BLaER1 (cell line): Measurements from ENCODE around the gene CCDC93.

Experiments used
- H3K27ac ChIP-seq: shearing (Covaris generic); formaldehyde crosslinking; 2 replicates; pipeline ENCODE4 v1.8.1; 2022
- H3K27me3 ChIP-seq: shearing (Covaris generic); formaldehyde crosslinking; 2 replicates; pipeline ENCODE4 v1.8.1; 2022
- H3K36me3 ChIP-seq: shearing (Covaris generic); formaldehyde crosslinking; 2 replicates; pipeline ENCODE4 v1.8.1; 2022
- H3K4me1 ChIP-seq: shearing (Covaris generic); formaldehyde crosslinking; 2 replicates; pipeline ENCODE4 v1.8.1; 2022
- H3K4me2 ChIP-seq: shearing (Covaris generic); formaldehyde crosslinking; 2 replicates; pipeline ENCODE4 v1.8.1; 2022
- H3K4me3 ChIP-seq: shearing (Covaris generic); formaldehyde crosslinking; 2 replicates; pipeline ENCODE4 v1.8.1; 2022
- H3K9ac ChIP-seq: shearing (Covaris generic); formaldehyde crosslinking; 2 replicates; pipeline ENCODE4 v1.8.1; 2022
- H3K9me3 ChIP-seq: shearing (Covaris generic); formaldehyde crosslinking; 2 replicates; pipeline ENCODE4 v1.8.1; 2022
- H4K20me1 ChIP-seq: shearing (Covaris generic); formaldehyde crosslinking; 2 replicates; pipeline ENCODE4 v1.8.1; 2022
- Cebpa-rat ChIP-seq: shearing (Covaris generic); IDR thresholded peaks from 2 replicates; pipeline ENCODE4 v1.8.1; 2022

CCDC93 gene

DNA sequence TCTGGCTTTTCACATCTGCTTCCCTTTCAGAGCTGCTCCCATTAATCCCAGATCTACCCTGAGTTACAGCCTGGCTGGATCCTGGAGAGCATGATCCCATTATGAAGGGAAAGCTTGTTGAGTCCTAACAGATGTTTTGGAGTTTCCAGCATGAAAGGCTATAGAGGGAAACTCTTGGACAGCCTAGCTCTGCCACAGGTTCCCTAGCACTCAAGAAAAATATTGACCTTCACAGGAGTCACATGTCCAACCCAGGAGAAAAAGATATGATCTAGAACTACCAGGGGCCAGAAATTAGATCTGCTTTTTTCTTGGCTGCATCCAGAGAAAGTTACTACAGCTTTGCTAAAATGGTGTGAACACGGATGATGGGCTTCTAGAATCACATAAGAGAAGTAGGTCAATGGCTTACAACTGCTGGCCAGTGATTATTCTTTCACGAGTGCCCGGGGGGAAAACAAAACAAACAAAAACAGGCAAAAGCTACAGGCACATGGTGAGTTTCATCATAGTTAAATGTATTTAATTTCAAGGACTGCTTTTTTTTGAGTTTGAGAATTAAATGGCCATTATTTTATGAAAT lies 15.9 kb downstream of the CCDC93 start:
- Histone ChIP-seq H3K27me3 (no peaks in the 10 kb centered on the region), H4K20me1 (peaks cover 29% of the 10 kb centered on the region)

DNA sequence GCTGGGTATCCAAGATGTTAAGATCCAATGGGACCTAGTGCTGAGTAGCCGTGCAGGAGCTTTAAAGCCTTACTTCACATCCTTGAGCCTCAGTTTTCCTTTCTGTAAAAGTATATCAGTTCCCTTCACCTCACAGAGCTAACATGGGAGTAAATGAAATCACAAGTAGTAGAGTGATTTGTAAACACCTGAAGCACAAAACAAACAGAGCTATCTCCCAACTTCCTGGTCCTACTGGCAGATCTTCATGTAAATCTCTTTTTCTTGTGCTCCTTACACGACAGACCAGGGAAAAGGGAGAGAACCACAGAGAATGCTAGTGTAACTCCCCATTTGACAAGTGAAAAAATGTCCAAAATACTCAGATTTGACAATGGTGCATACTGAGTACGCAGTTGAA lies 17.3 kb downstream of the CCDC93 start:
- H3K4me2 ChIP-seq = no peak overlapping the region
- H3K36me3 ChIP-seq = peaks cover 100% of the 10 kb centered on the region
- no peaks in the 10 kb centered on the region for H3K9me3 ChIP-seq
- H3K9ac ChIP-seq = no peak overlapping the region
- H3K27ac ChIP-seq = no peak overlapping the region
- no peak for TF ChIP-seq Cebpa-rat
- H3K4me3 ChIP-seq = no peak overlapping the region
- H4K20me1 ChIP-seq = peaks cover 16% of the 10 kb centered on the region
- H3K4me1 ChIP-seq = no peaks in the 10 kb centered on the region
- no peaks in the 10 kb centered on the region for H3K27me3 ChIP-seq

More for the DNA sequence above, 15.9 kb downstream of the CCDC93 start:
- H3K9me3 ChIP-seq = no peaks in the 10 kb centered on the region
- H3K4me3 ChIP-seq = no peak overlapping the region
- TF ChIP-seq Cebpa-rat = no peak
- no peak overlapping the region for H3K27ac ChIP-seq
- H3K9ac ChIP-seq = no peak overlapping the region
- peaks cover 100% of the 10 kb centered on the region for H3K36me3 ChIP-seq
- no peak overlapping the region for H3K4me2 ChIP-seq
- H3K4me1 ChIP-seq = no peaks in the 10 kb centered on the region

DNA sequence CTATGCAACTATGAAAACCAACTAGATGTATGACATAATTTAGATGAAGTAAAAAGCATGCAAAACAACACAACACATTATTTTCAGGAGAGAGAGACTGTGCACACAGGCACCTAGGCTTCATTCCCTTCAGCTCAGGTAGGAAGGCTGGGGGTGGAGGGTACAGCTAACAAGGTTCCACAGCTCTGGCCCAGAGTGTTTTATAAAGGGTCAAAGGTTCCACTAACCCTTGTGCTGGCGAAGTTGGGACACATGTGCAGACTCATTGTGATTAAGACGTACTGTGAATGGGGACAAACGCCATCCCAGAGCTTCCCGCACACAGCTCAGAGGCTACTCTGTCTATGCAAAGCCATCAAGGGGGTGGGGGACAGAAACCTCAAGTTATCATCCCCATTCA lies 19.1 kb downstream of the CCDC93 start:
- Histone ChIP-seq H3K4me2 (no peak overlapping the region), H3K4me3 (no peak overlapping the region), H3K4me1 (no peaks in the 10 kb centered on the region), H3K9ac (no peak overlapping the region), H3K27me3 (no peaks in the 10 kb centered on the region), H3K36me3 (peaks cover 99% of the 10 kb centered on the region), H4K20me1 (peaks cover 15% of the 10 kb centered on the region), H3K27ac (no peak overlapping the region), H3K9me3 (no peaks in the 10 kb centered on the region)
- no peak for TF ChIP-seq Cebpa-rat

DNA sequence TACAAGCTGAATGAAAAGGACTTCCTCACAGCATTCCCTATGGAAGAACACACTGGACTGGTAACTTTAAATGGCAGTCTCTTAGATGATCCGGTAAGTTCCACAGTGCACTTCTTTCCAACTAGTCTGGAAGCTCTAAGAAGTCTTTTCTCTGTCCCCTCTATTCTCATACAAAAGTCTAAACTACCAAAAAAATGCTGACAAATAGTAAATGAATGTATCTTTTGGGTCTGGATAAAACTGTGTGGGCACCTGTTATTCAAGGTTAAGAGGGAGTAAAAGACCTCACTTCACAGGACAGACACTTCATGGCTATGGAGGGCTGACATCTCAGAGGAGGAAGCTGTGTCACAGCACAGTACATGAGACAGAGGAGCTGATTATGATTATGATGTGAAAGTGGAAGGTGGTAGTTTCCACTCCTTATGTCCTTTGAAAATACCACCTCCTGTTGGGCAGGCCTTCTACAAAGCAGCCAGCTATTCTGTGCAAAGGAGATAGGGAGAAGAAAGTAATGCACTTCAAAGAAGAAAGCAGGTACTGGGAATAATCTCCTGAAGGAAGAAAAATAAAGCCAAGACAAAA lies 23.9 kb downstream of the CCDC93 start:
- Histone ChIP-seq H3K9me3 (no peaks in the 10 kb centered on the region), H3K27ac (no peak overlapping the region), H3K9ac (no peak overlapping the region), H3K36me3 (peaks cover 99% of the 10 kb centered on the region), H3K4me3 (no peak overlapping the region), H3K4me1 (no peaks in the 10 kb centered on the region), H3K27me3 (no peaks in the 10 kb centered on the region), H4K20me1 (no peaks in the 10 kb centered on the region), H3K4me2 (no peak overlapping the region)
- TF ChIP-seq Cebpa-rat = no peak

DNA sequence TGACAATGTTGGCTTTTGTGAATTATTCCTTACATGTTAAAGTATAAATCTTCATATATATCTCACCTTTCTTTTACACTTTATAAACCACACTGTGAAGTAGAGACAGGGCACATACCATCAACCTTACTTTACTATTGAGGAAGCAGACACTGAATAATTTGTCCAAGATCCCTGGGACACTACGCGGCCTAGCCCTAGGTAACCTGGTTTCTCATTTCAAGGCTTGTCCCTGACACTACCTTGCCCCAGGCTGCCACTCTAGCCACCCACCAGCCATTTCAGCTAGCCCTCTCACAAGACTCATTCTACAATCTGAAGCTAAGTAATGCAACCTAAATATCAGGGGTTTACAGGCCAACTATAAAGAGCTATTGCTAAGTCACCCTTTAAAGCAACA lies 26.7 kb downstream of the CCDC93 start:
- H3K4me2 ChIP-seq = no peak overlapping the region
- H3K9ac ChIP-seq = no peak overlapping the region
- no peak overlapping the region for H3K27ac ChIP-seq
- no peaks in the 10 kb centered on the region for H3K27me3 ChIP-seq
- no peak overlapping the region for H3K4me3 ChIP-seq
- H3K4me1 ChIP-seq = no peaks in the 10 kb centered on the region
- peaks cover 99% of the 10 kb centered on the region for H3K36me3 ChIP-seq
- H3K9me3 ChIP-seq = no peaks in the 10 kb centered on the region
- no peaks in the 10 kb centered on the region for H4K20me1 ChIP-seq
- no peak for TF ChIP-seq Cebpa-rat

DNA sequence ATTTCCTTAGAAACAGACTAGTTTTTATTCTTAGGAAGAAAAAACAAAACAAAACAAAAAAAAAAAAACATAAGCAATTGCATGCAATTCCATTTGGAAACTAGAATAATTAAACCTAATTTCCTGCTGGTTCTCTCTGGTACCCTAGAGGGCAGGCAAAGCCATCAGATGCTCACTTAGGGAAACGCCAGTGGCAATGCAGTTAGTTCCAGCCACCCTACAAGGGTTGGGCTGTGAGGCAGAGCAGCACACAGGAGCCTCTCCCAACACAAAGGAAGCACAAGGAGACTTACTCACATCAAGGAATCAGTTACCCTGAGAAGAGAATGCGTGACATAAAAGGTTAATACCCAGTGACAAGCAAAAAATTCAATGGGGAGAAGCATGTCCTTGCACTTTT lies 28.8 kb downstream of the CCDC93 start:
- H3K9ac ChIP-seq = no peak overlapping the region
- no peaks in the 10 kb centered on the region for H3K4me1 ChIP-seq
- no peak overlapping the region for H3K4me2 ChIP-seq
- no peaks in the 10 kb centered on the region for H3K27me3 ChIP-seq
- H3K4me3 ChIP-seq = no peak overlapping the region
- H3K27ac ChIP-seq = no peak overlapping the region
- H4K20me1 ChIP-seq = peaks cover 4% of the 10 kb centered on the region; the same call in 1 of the 2 replicates
- TF ChIP-seq Cebpa-rat = no peak
- H3K9me3 ChIP-seq = no peaks in the 10 kb centered on the region
- H3K36me3 ChIP-seq = peaks cover 100% of the 10 kb centered on the region

DNA sequence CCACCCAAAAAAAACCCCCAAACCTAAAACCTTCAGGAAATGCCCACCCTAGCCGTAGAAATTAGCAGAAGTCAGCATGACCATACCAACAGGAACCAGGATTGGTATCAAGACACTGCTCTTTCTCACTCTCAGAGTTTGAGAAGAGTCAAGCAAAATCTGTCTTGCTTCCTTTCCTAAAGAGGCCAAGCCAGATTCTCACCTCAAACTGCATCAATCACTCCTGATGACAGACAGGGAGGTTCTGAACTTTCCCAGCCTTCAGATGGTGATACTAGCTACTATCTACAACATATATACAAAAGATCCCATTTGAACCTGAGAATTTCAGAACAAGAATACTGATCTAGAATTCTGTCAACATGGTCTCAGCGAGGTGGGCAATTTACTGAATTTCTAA lies 29.7 kb downstream of the CCDC93 start:
- Histone ChIP-seq H3K27me3 (no peaks in the 10 kb centered on the region), H3K27ac (no peak overlapping the region)

DNA sequence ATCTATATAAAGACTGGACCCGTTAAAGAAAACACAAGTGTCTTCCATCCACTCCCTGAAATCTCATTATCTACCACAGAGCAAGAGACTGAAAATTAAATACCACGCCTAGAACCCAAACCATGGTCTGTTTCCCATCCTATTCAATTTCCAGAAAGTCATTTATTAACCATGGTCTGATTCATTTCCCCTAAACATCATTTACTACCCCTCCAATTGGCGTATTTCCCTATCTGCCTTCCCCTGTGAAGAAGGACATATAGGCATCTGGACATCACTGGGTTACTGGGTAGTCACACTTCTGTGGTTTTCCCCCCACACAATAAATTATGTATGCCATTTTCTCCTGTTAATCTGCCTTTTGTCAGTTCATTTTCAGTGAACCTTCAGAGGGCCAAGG lies 30.8 kb downstream of the CCDC93 start:
- H3K27ac ChIP-seq = no peak overlapping the region
- peaks cover 99% of the 10 kb centered on the region for H3K36me3 ChIP-seq

More for the DNA sequence above, 29.7 kb downstream of the CCDC93 start:
- Histone ChIP-seq H3K9ac (no peak overlapping the region), H3K36me3 (peaks cover 100% of the 10 kb centered on the region), H4K20me1 (peaks cover 13% of the 10 kb centered on the region; the same call in 1 of the 2 replicates), H3K9me3 (no peaks in the 10 kb centered on the region), H3K4me3 (no peak overlapping the region), H3K4me2 (no peak overlapping the region), H3K4me1 (no peaks in the 10 kb centered on the region)
- TF ChIP-seq Cebpa-rat = no peak

DNA sequence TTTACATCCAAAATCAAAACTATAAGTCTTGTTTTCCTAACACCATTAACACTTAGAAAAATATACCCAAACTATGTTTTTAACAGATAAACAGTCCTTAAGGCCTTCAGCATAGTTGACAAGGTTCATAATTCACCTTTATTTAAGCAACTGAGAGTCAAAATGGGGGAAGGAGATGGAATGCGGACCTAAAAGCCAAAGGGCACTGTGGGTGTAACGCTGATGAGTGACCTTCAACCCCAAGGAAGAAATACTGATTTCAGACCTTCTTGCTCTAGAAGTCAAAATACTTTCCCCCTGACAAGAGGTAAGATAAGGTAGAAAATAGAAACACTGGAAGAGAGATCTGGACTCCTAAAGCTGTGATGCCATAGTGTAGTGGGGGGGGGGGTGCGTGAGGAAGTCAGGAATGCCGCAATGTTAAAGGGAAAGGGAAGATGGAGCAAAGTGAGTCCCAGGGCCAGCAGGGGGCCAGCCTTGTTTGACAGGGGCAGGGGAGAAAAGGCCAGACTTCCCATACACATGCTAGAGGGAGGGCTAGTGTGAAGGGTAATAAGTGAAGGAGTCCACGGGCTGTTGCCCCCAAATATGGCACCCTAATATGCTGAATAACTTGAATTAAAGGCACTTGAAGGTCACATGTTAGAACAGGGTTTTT lies 31.4 kb downstream of the CCDC93 start:
- H3K9ac ChIP-seq = no peak overlapping the region
- TF ChIP-seq Cebpa-rat = no peak
- H3K27me3 ChIP-seq = no peaks in the 10 kb centered on the region
- H3K27ac ChIP-seq = no peak overlapping the region
- H3K36me3 ChIP-seq = peaks cover 99% of the 10 kb centered on the region
- no peak overlapping the region for H3K4me2 ChIP-seq
- no peak overlapping the region for H3K4me3 ChIP-seq
- H3K9me3 ChIP-seq = no peaks in the 10 kb centered on the region
- H3K4me1 ChIP-seq = no peaks in the 10 kb centered on the region
- peaks cover 21% of the 10 kb centered on the region; the same call in 1 of the 2 replicates for H4K20me1 ChIP-seq

More for the DNA sequence above, 30.8 kb downstream of the CCDC93 start:
- H3K9me3 ChIP-seq = no peaks in the 10 kb centered on the region
- no peaks in the 10 kb centered on the region for H3K4me1 ChIP-seq
- peaks cover 17% of the 10 kb centered on the region; the same call in 1 of the 2 replicates for H4K20me1 ChIP-seq
- H3K27me3 ChIP-seq = no peaks in the 10 kb centered on the region
- no peak for TF ChIP-seq Cebpa-rat
- no peak overlapping the region for H3K4me2 ChIP-seq
- no peak overlapping the region for H3K9ac ChIP-seq
- no peak overlapping the region for H3K4me3 ChIP-seq

DNA sequence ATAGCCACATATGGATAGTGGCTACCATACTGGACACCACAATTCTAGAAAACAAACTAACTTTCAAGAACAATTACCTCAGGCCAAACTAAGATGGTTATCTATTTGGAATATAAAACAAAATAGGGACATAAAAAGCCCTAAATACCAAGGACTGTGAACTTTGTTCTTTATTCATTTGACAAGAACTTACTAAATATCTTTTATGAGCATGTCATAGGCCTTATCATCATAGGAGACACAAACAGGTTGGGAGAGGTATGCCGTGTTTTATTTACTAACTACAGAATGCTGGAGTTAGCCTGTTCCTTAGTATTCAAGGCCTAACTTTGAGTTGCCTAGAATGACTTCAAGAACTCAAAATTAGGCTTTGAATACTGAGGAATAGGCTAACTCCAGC lies 32.1 kb downstream of the CCDC93 start:
- H3K27ac ChIP-seq = no peak overlapping the region
- peaks cover 99% of the 10 kb centered on the region for H3K36me3 ChIP-seq

More for the DNA sequence above, 32.1 kb downstream of the CCDC93 start:
- TF ChIP-seq Cebpa-rat = no peak
- H3K4me3 ChIP-seq = no peak overlapping the region
- H3K9ac ChIP-seq = no peak overlapping the region
- H4K20me1 ChIP-seq = peaks cover 25% of the 10 kb centered on the region; the same call in 1 of the 2 replicates
- H3K4me1 ChIP-seq = no peaks in the 10 kb centered on the region
- no peaks in the 10 kb centered on the region for H3K9me3 ChIP-seq
- H3K27me3 ChIP-seq = no peaks in the 10 kb centered on the region
- no peak overlapping the region for H3K4me2 ChIP-seq
